NT2/D1 (cell line): ENCODE results near the gene POLR2H.

Source experiments
- DNase-seq: peaks from one replicate; pipeline ENCODE4 v3.0.0-alpha.2; 2011; ENCODE audit warnings: low read depth, low spot score
- H3K27me3 ChIP-seq: 2 replicates; pipeline ENCODE4 v1.6.0; 2011; ENCODE audit warnings: mild to moderate bottlenecking; ENCODE audit not compliant: insufficient read length, insufficient read depth
- H3K36me3 ChIP-seq: 2 replicates; pipeline ENCODE4 v1.6.1; 2011; ENCODE audit warnings: mild to moderate bottlenecking, low read length, mixed read lengths; ENCODE audit not compliant: insufficient read depth, insufficient read length
- H3K4me1 ChIP-seq: 2 replicates; pipeline ENCODE4 v1.5.1; 2011; ENCODE audit not compliant: insufficient read depth, insufficient read length
- H3K4me3 ChIP-seq: 2 replicates; pipeline ENCODE4 v1.5.1; 2011; ENCODE audit warnings: low read depth; ENCODE audit not compliant: insufficient read length
- H3K9ac ChIP-seq: 2 replicates; pipeline ENCODE4 v1.6.0; 2011; ENCODE audit warnings: low read depth; ENCODE audit not compliant: insufficient read length
- H3K9me3 ChIP-seq: 2 replicates; pipeline ENCODE4 v1.5.1; 2011; ENCODE audit warnings: mild to moderate bottlenecking, low read length; ENCODE audit not compliant: insufficient read depth
- SUZ12 ChIP-seq: IDR thresholded peaks from 2 replicates; pipeline ENCODE4 v1.6.1; 2011; ENCODE audit not compliant: insufficient read length, insufficient read depth; ENCODE audit errors: extremely low read depth
- YY1 ChIP-seq: IDR thresholded peaks from 2 replicates; pipeline ENCODE4 v1.6.1; 2011; ENCODE audit not compliant: insufficient read length, insufficient read depth
- ZNF274 ChIP-seq: IDR thresholded peaks from 2 replicates; pipeline ENCODE4 v1.6.1; 2011; ENCODE audit warnings: mild to moderate bottlenecking, low read depth, low read length

POLR2H gene

GRCh38 chr3:184349563-184350470 lies 11.7 kb upstream of the POLR2H start:
- Histone ChIP-seq H3K9me3 (no peaks in the 10 kb centered on the region), H3K9ac (no peak overlapping the region), H3K36me3 (peaks cover 67% of the 10 kb centered on the region), H3K4me3 (no peak overlapping the region), H3K27me3 (no peaks in the 10 kb centered on the region), H3K4me1 (peaks cover 26% of the 10 kb centered on the region)
- TF ChIP-seq YY1 (no peak), SUZ12 (no peak), ZNF274 (no peak)
- no peak for DNase-seq

GRCh38 chr3:184350618-184351017 lies 10.9 kb upstream of the POLR2H start:
- H3K27me3 ChIP-seq, result no peaks in the 10 kb centered on the region
- H3K4me1 ChIP-seq, result peaks cover 27% of the 10 kb centered on the region
- no peak overlapping the region for H3K4me3 ChIP-seq
- TF ChIP-seq YY1 (no peak), SUZ12 (no peak), ZNF274 (no peak)
- no peak overlapping the region for H3K9ac ChIP-seq
- H3K9me3 ChIP-seq, result no peaks in the 10 kb centered on the region
- H3K36me3 ChIP-seq, result peaks cover 72% of the 10 kb centered on the region
- DNase-seq, result no peak

GRCh38 chr3:184351511-184352148 lies 9.9 kb upstream of the POLR2H start:
- Histone ChIP-seq H3K27me3 (no peaks in the 10 kb centered on the region), H3K36me3 (peaks cover 69% of the 10 kb centered on the region), H3K4me3 (no peak overlapping the region), H3K9ac (no peak overlapping the region), H3K4me1 (peaks cover 24% of the 10 kb centered on the region), H3K9me3 (no peaks in the 10 kb centered on the region)
- TF ChIP-seq YY1 (no peak), SUZ12 (no peak), ZNF274 (no peak)
- DNase-seq, result no peak

GRCh38 chr3:184352149-184352785 lies 9.2 kb upstream of the POLR2H start:
- no peak overlapping the region for H3K4me3 ChIP-seq
- H3K36me3 ChIP-seq, result peaks cover 69% of the 10 kb centered on the region
- no peak overlapping the region for H3K9ac ChIP-seq
- DNase-seq, result no peak
- H3K27me3 ChIP-seq, result no peaks in the 10 kb centered on the region
- no peaks in the 10 kb centered on the region for H3K9me3 ChIP-seq
- H3K4me1 ChIP-seq, result peaks cover 24% of the 10 kb centered on the region
- TF ChIP-seq SUZ12 (no peak), YY1 (no peak), ZNF274 (no peak)

- peaks cover 26% of the 10 kb centered on the region for H3K4me1 ChIP-seq
- no peak for DNase-seq
- H3K9ac ChIP-seq, result no peak overlapping the region
- H3K27me3 ChIP-seq, result no peaks in the 10 kb centered on the region
- no peak for TF ChIP-seq YY1
- no peak for TF ChIP-seq ZNF274
- TF ChIP-seq SUZ12, result no peak
- H3K4me3 ChIP-seq, result no peak overlapping the region
- H3K36me3 ChIP-seq, result peaks cover 75% of the 10 kb centered on the region
- H3K9me3 ChIP-seq, result no peaks in the 10 kb centered on the region
Measured at GRCh38 chr3:184352897-184353545, 8.5 kb upstream of the POLR2H start.

- Histone ChIP-seq H3K36me3 (peaks cover 80% of the 10 kb centered on the region), H3K4me3 (no peak overlapping the region), H3K9me3 (no peaks in the 10 kb centered on the region), H3K4me1 (peaks cover 24% of the 10 kb centered on the region), H3K9ac (no peak overlapping the region), H3K27me3 (no peaks in the 10 kb centered on the region)
- DNase-seq, result no peak
- TF ChIP-seq SUZ12, result no peak
- no peak for TF ChIP-seq YY1
- no peak for TF ChIP-seq ZNF274
Measured at GRCh38 chr3:184353546-184353941, 8.0 kb upstream of the POLR2H start.
